ENCODE results near the gene ELOVL1.
"Not testable (repeated sequence)": the region's sequence is repeated elsewhere in the genome, so short reads cannot be mapped to it uniquely, and the experiment has no call there.

Gene ELOVL1

GRCh38 chr1:43381612-43382011, 13.8 kb upstream of the ELOVL1 start:
- DNase-seq (ENCODE audit: low read depth) = no peak

- DNase-seq (ENCODE audit: low read depth) = no peak
Observed at GRCh38 chr1:43379476-43379875, 11.7 kb upstream of the ELOVL1 start.

- no peak for DNase-seq (ENCODE audit: low read depth)
Observed at GRCh38 chr1:43377831-43378230, 10.0 kb upstream of the ELOVL1 start.

GRCh38 chr1:43376723-43377235, 9.0 kb upstream of the ELOVL1 start:
- no peak for DNase-seq (ENCODE audit: low read depth)

GRCh38 chr1:43373066-43373940, 5.5 kb upstream of the ELOVL1 start:
- no peak for DNase-seq (ENCODE audit: low read depth)

- DNase-seq (ENCODE audit: low read depth) = no peak
Observed at GRCh38 chr1:43372172-43372571, 4.4 kb upstream of the ELOVL1 start.

- no peak for DNase-seq (ENCODE audit: low read depth)
Observed at GRCh38 chr1:43370564-43370963, 2.8 kb upstream of the ELOVL1 start.

- DNase-seq (ENCODE audit: low read depth) = not testable (repeated sequence)
Observed at GRCh38 chr1:43369779-43370178, 2.0 kb upstream of the ELOVL1 start.

- no peak for DNase-seq (ENCODE audit: low read depth)
Observed at GRCh38 chr1:43368646-43369020, 822 bp upstream of the ELOVL1 start.

- DNase-seq (ENCODE audit: low read depth) = no peak
Observed at GRCh38 chr1:43367026-43367903, 546 bp downstream of the ELOVL1 start.

- no peak for DNase-seq (ENCODE audit: low read depth)
Observed at GRCh38 chr1:43366601-43367025, 1.2 kb downstream of the ELOVL1 start.

- no peak for DNase-seq (ENCODE audit: low read depth)
Observed at GRCh38 chr1:43366179-43366578, 1.6 kb downstream of the ELOVL1 start.

GRCh38 chr1:43365678-43366077, 2.1 kb downstream of the ELOVL1 start:
- DNase-seq (ENCODE audit: low read depth) = no peak

GRCh38 chr1:43363935-43364525, 3.8 kb downstream of the ELOVL1 start:
- DNase-seq (ENCODE audit: low read depth) = no peak

- no peak for DNase-seq (ENCODE audit: low read depth)
Observed at GRCh38 chr1:43363283-43363934, 4.4 kb downstream of the ELOVL1 start.

- no peak for DNase-seq (ENCODE audit: low read depth)
Observed at GRCh38 chr1:43360616-43361015, 7.2 kb downstream of the ELOVL1 start.

- no peak for DNase-seq (ENCODE audit: low read depth)
Observed at GRCh38 chr1:43359696-43360095, 8.1 kb downstream of the ELOVL1 start.

- peak; percentile 95 for DNase-seq (ENCODE audit: low read depth)
Observed at GRCh38 chr1:43358746-43359693, 8.8 kb downstream of the ELOVL1 start, which contains the start of gene CDC20. CDC20 (plus strand) TSS chr1:43358981; CDS start chr1:43359216, 235 bp downstream.

GRCh38 chr1:43358121-43358745, 9.6 kb downstream of the ELOVL1 start:
- no peak for DNase-seq (ENCODE audit: low read depth)

GRCh38 chr1:43357251-43357650, 10.6 kb downstream of the ELOVL1 start:
- DNase-seq (ENCODE audit: low read depth) = no peak

All from T-helper 22 cell (primary cell).